Mammary epithelial cell (primary cell): ENCODE data around the gene ORAI3.

Source experiments
- CTCF ChIP-seq, 2 donors: IDR thresholded peaks in 1 of 2; conservative IDR thresholded peaks in 1 of 2; 2 replicates each; pipeline ENCODE4 v1.5.1; 2011 to 2012; ENCODE audit warnings: inconsistent platforms in 2 of 2, low read length in 2 of 2, mild to moderate bottlenecking in 2 of 2, control low read depth in 1 of 2, low read depth in 1 of 2; ENCODE audit not compliant: insufficient read depth in 1 of 2; ENCODE audit errors: extremely low read depth in 1 of 2
- EZH2 ChIP-seq: IDR thresholded peaks from 2 replicates; pipeline ENCODE4 v1.6.1; 2012; ENCODE audit warnings: low read length, inconsistent platforms, borderline replicate concordance

- TF ChIP-seq EZH2 = no peak
- TF ChIP-seq CTCF (conservative IDR thresholded peaks at IDR 0.05 in 1 of 2, IDR thresholded peaks at IDR 0.05 in 1 of 2; ENCODE audit: extremely low read depth in 1 of 2, insufficient read depth in 1 of 2, low read depth in 1 of 2, low read length in 2 of 2) = no peak
Measured at GRCh38 chr16:31000671-31001382, 52.0 kb downstream of the ORAI3 start.
